ENCODE measurements around the gene IGSF9B.

The IGSF9B gene

GRCh38 chr11:133864756-133865155 is 92.0 kb downstream of the IGSF9B start:
- H3K9ac ChIP-seq (ENCODE audit: low read length): no peak overlapping the region
- H2AFZ ChIP-seq (ENCODE audit: low read depth, low read length, severe bottlenecking): no peak overlapping the region
- H3K9me3 ChIP-seq (ENCODE audit: insufficient read depth, low read length): no peaks in the 10 kb centered on the region
- H3K36me3 ChIP-seq (ENCODE audit: low read length): no peaks in the 10 kb centered on the region
- H3K9me2 ChIP-seq (replicated peaks; ENCODE audit: insufficient read depth, low read length): no peaks in the 10 kb centered on the region
- H3K27ac ChIP-seq (ENCODE audit: low read depth, low read length): no peak overlapping the region
- no peaks in the 10 kb centered on the region for H4K20me1 ChIP-seq (ENCODE audit: low read depth, low read length)
- TF ChIP-seq EZH2phosphoT487 (conservative IDR thresholded peaks at IDR 0.05; ENCODE audit: low read length): no peak
- no peak for TF ChIP-seq CTCF (IDR thresholded peaks at IDR 0.05; ENCODE audit: insufficient read depth, low read length, poor library complexity, severe bottlenecking)
- no peak overlapping the region for H3K4me3 ChIP-seq (ENCODE audit: insufficient read depth, low read length, poor library complexity, severe bottlenecking)
- H3K79me2 ChIP-seq (ENCODE audit: insufficient read depth, low read length): no peaks in the 10 kb centered on the region
- no peaks in the 10 kb centered on the region for H3K27me3 ChIP-seq (ENCODE audit: low read length)
- no peaks in the 10 kb centered on the region for H3F3A ChIP-seq (ENCODE audit: insufficient read depth)
- no peak overlapping the region for H3K4me2 ChIP-seq (ENCODE audit: low read depth, low read length, poor library complexity, severe bottlenecking)

GRCh38 chr11:133860151-133860550 is 96.6 kb downstream of the IGSF9B start:
- Histone ChIP-seq H3K79me2 (ENCODE audit: insufficient read depth, low read length) (no peaks in the 10 kb centered on the region), H3K9ac (ENCODE audit: low read length) (no peak overlapping the region), H3K27me3 (ENCODE audit: low read length) (no peaks in the 10 kb centered on the region), H4K20me1 (ENCODE audit: low read depth, low read length) (no peaks in the 10 kb centered on the region), H3K9me2 (replicated peaks; ENCODE audit: insufficient read depth, low read length) (no peaks in the 10 kb centered on the region), H3F3A (ENCODE audit: insufficient read depth) (no peaks in the 10 kb centered on the region), H3K4me2 (ENCODE audit: low read depth, low read length, poor library complexity, severe bottlenecking) (no peak overlapping the region), H3K9me3 (ENCODE audit: insufficient read depth, low read length) (no peaks in the 10 kb centered on the region), H3K4me3 (ENCODE audit: insufficient read depth, low read length, poor library complexity, severe bottlenecking) (no peak overlapping the region), H3K27ac (ENCODE audit: low read depth, low read length) (no peak overlapping the region), H2AFZ (ENCODE audit: low read depth, low read length, severe bottlenecking) (no peak overlapping the region), H3K36me3 (ENCODE audit: low read length) (no peaks in the 10 kb centered on the region)
- TF ChIP-seq CTCF (IDR thresholded peaks at IDR 0.05; ENCODE audit: insufficient read depth, low read length, poor library complexity, severe bottlenecking) (no peak), EZH2phosphoT487 (conservative IDR thresholded peaks at IDR 0.05; ENCODE audit: low read length) (no peak)
